Small intestine (tissue), 16 donors: ENCODE results near the gene NFKBIZ. TPM values are rescaled to one million over a fixed set of nuclear protein-coding genes. Genes with fewer than 3 reads are reported as not detected.

Experiments
- DNase-seq, 2 donors: peaks; one replicate each; pipeline versions ENCODE4 v3.0.0 to v3.0.0-alpha.2; 2013
- FAIRE-seq: peaks from 2 replicates; lab custom pipeline; 2012; peaks lifted over from hg19 to GRCh38; lab: Jason Lieb, UNC
- H3K27ac ChIP-seq, 3 donors: one replicate each; pipeline ENCODE4 v1.5.1; 2013; ENCODE audit warnings: low read length in 2 of 3, mild to moderate bottlenecking in 2 of 3, control low read depth in 1 of 3, inconsistent platforms in 1 of 3, low read depth in 1 of 3, moderate library complexity in 1 of 3
- H3K27me3 ChIP-seq, 3 donors: one replicate each; pipeline ENCODE4 v1.6.1; 2013; ENCODE audit warnings: low read length in 3 of 3, inconsistent platforms in 1 of 3; ENCODE audit not compliant: control insufficient read depth in 3 of 3, insufficient read depth in 3 of 3
- H3K36me3 ChIP-seq, 3 donors: one replicate each; pipeline ENCODE4 v1.6.1; 2013; ENCODE audit warnings: low read length in 3 of 3, inconsistent platforms in 1 of 3, low read depth in 1 of 3, mild to moderate bottlenecking in 1 of 3, moderate library complexity in 1 of 3; ENCODE audit not compliant: control insufficient read depth in 3 of 3, insufficient read depth in 2 of 3
- H3K4me1 ChIP-seq, 3 donors: one replicate each; pipeline ENCODE4 v1.6.1; 2013; ENCODE audit warnings: low read length in 2 of 3, inconsistent platforms in 1 of 3, low read depth in 1 of 3, mild to moderate bottlenecking in 1 of 3, moderate library complexity in 1 of 3; ENCODE audit not compliant: control insufficient read depth in 3 of 3, insufficient read depth in 2 of 3
- H3K4me3 ChIP-seq, 3 donors: one replicate each; pipeline ENCODE4 v1.5.1; 2013; ENCODE audit warnings: low read length in 3 of 3, control low read depth in 1 of 3, inconsistent platforms in 1 of 3, low read depth in 1 of 3, mild to moderate bottlenecking in 1 of 3, moderate library complexity in 1 of 3
- H3K9me3 ChIP-seq, 2 donors: one replicate each; pipeline ENCODE4 v1.6.1; 2013; ENCODE audit warnings: low read depth in 1 of 2, low read length in 1 of 2; ENCODE audit not compliant: control insufficient read depth in 2 of 2, insufficient read depth in 1 of 2
- WGBS, 3 donors: extraction: QIAGEN DNeasy Blood & Tissue Kit; methylation state at CpG; one replicate each; pipeline ENCODE4 v1.1.7; 2013; 5-methylcytosine and 5-hydroxymethylcytosine counted together
- long read RNA-seq, 10 donors: transcript quantifications; one replicate each; lab custom pipeline, GENCODE V29; 2026
- polyA plus RNA-seq, 4 donors: library from polyadenylated mRNA; stranded (reverse) in 3 of 4; unstranded in 1 of 4; fragments of 200-250 nt in 3 of 4; fragments of 120-200 nt in 1 of 4; gene quantifications; one replicate each; pipeline versions ENCODE4 v1.2.1 to v1.2.3, GENCODE V29; 2013
- donor health status: healthy with polysubstance abuse.
- donor health status: control.
- donor health status: control.
- donor health status: Bipolar disorder and iron deficiency.
- donor health status: healthy.

The NFKBIZ gene, protein sequence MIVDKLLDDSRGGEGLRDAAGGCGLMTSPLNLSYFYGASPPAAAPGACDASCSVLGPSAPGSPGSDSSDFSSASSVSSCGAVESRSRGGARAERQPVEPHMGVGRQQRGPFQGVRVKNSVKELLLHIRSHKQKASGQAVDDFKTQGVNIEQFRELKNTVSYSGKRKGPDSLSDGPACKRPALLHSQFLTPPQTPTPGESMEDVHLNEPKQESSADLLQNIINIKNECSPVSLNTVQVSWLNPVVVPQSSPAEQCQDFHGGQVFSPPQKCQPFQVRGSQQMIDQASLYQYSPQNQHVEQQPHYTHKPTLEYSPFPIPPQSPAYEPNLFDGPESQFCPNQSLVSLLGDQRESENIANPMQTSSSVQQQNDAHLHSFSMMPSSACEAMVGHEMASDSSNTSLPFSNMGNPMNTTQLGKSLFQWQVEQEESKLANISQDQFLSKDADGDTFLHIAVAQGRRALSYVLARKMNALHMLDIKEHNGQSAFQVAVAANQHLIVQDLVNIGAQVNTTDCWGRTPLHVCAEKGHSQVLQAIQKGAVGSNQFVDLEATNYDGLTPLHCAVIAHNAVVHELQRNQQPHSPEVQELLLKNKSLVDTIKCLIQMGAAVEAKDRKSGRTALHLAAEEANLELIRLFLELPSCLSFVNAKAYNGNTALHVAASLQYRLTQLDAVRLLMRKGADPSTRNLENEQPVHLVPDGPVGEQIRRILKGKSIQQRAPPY
- 100 to 1,000 TPM in 1 of 4 donors, 10 to 100 TPM in 3; 10.3 to 211 (median 25.4) TPM for polyA plus RNA-seq
- long read RNA-seq, donor 1, result 0 reads
- long read RNA-seq, donor 2, transcript NFKBIZ-202 (12 exons, 3,923 nt), result major isoform, 12 of 22 reads
- long read RNA-seq, donor 2, partial matches to known transcripts, result 6 of 22 reads
- long read RNA-seq, donor 2, other reads (novel, unspliced or antisense), result 0 of 22 reads
- long read RNA-seq, donor 3, transcript NFKBIZ-211 (2 exons, 482 nt), result major isoform, 5 of 55 reads
- long read RNA-seq, donor 3, partial matches to known transcripts, result 44 of 55 reads
- long read RNA-seq, donor 3, other reads (novel, unspliced or antisense), result 0 of 55 reads
- long read RNA-seq, donor 4, partial matches to known transcripts, result 0 of 1 reads
- long read RNA-seq, donor 4, other reads (novel, unspliced or antisense), result 0 of 1 reads
- long read RNA-seq, donor 5, partial matches to known transcripts, result 10 of 15 reads
- long read RNA-seq, donor 5, other reads (novel, unspliced or antisense), result 0 of 15 reads
- long read RNA-seq, donor 6, transcript NFKBIZ-211 (2 exons, 482 nt), result major isoform, 5 of 35 reads
- long read RNA-seq, donor 6, partial matches to known transcripts, result 24 of 35 reads
- long read RNA-seq, donor 6, other reads (novel, unspliced or antisense), result 0 of 35 reads
- long read RNA-seq, donor 7, result 0 reads
- long read RNA-seq, donor 8, result 0 reads
- long read RNA-seq, donor 9, partial matches to known transcripts, result 0 of 8 reads
- long read RNA-seq, donor 9, other reads (novel, unspliced or antisense), result 0 of 8 reads
- long read RNA-seq, donor 10, transcript NFKBIZ-202 (12 exons, 3,923 nt), result major isoform, 8 of 27 reads
- long read RNA-seq, donor 10, partial matches to known transcripts, result 15 of 27 reads
- long read RNA-seq, donor 10, other reads (novel, unspliced or antisense), result 0 of 27 reads

- Histone ChIP-seq H3K9me3 (no peaks in the 10 kb centered on the region), H3K36me3 (peaks cover 3 to 18% (median 12%) of the 10 kb centered on the region in 3 donors), H3K4me3 (peak within 1 kb of the TSS; percentile 77 to 99 (median 96)), H3K27me3 (no peaks in the 10 kb centered on the region), H3K4me1 (peaks cover 8 to 29% (median 12%) of the 10 kb centered on the region in 3 donors), H3K27ac (peak within 1 kb of the TSS; percentile 97 to 99 (median 97))
- WGBS, 3 donors, result 0 to 2% (median 1%) methylated on average over 58 to 95 of the region's 95 CpGs
- DNase-seq (peak; percentile 94 to 98), FAIRE-seq (no peak)
These were observed at the start of gene NFKBIZ for GRCh38 chr3:101848754-101849713. NFKBIZ (plus strand) TSS chr3:101849514; CDS start chr3:101849629, 115 bp downstream.

- Histone ChIP-seq H3K4me3 (no peak overlapping the region), H3K4me1 (no peaks in the 10 kb centered on the region), H3K9me3 (no peaks in the 10 kb centered on the region), H3K27me3 (no peaks in the 10 kb centered on the region), H3K27ac (no peak overlapping the region), H3K36me3 (peaks cover 0 to 4% (median 0%) of the 10 kb centered on the region in 3 donors)
- FAIRE-seq (no peak), DNase-seq (no peak)
- 92 to 97% (median 95%) methylated on average over 4 of the region's 4 CpGs for WGBS, 3 donors
These were observed 48.1 kb upstream of the NFKBIZ start for GRCh38 chr3:101801174-101801573.

GRCh38 chr3:101802179-101802578 lies 47.1 kb upstream of the NFKBIZ start:
- H3K4me3 ChIP-seq, result no peak overlapping the region
- FAIRE-seq (no peak), DNase-seq (no peak)
- no peak overlapping the region for H3K27ac ChIP-seq
- no peaks in the 10 kb centered on the region for H3K9me3 ChIP-seq
- H3K4me1 ChIP-seq, result no peaks in the 10 kb centered on the region
- 60 to 83% (median 64%) methylated on average over 2 of the region's 2 CpGs for WGBS, 3 donors
- H3K36me3 ChIP-seq, result peaks cover 0 to 4% (median 0%) of the 10 kb centered on the region in 3 donors
- no peaks in the 10 kb centered on the region for H3K27me3 ChIP-seq

DNA sequence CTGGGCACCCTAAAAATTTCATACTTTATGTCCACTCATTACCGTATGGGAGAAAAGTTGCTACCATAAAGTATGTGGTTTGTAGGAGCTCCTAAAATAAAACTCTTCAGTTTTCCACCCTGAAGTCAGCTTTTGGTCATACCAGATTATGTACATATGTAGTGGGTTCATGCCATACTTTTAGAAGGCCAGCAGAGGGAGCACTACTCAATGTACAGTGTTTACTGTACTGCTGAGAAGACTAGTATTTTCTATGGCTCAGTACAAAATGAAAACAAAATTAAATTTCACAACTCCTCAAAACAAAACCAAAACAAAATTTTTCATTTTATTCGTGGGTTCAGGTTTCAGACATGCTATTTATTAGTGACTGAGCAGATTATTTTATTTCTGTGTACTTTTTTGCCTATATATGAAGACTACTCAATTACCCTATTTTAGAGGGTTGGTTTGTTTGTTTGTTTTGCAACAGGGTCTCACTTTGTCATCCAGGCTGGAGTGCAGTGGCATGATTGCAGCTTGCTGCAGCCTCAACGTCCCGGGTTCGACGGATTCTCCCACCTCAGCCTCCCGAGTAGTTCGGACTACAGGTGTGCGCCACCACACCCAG lies 46.0 kb upstream of the NFKBIZ start:
- Histone ChIP-seq H3K27me3 (no peaks in the 10 kb centered on the region), H3K36me3 (peaks cover 0 to 4% (median 0%) of the 10 kb centered on the region in 3 donors), H3K4me1 (no peaks in the 10 kb centered on the region), H3K9me3 (no peaks in the 10 kb centered on the region), H3K27ac (peak overlapping the region in 1 of 3 donors; percentile 57), H3K4me3 (no peak overlapping the region)
- peak; percentile 75 to 82 for DNase-seq
- WGBS, 3 donors, result 74 to 79% (median 78%) methylated on average over 9 of the region's 9 CpGs
- FAIRE-seq, result peak; percentile 90

DNA sequence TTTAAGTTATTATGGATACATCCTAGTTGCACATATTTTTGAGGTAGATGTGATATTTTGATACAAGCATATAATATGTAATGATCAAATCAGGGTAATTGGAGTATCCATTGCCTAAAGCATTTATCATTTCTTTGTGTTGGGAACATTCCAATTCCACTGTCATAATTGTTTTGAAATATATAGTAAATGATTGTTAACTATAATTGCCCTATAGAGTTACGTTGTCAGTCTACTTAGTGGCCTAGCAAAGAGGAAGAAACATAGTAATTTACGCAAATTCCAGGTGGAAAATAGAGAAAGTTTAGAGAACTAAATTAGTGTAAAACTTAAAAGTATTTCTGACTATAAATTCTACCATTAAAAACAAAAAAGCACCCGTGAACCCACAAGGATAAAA lies 45.4 kb upstream of the NFKBIZ start:
- DNase-seq (no peak), FAIRE-seq (no peak)
- H3K4me3 ChIP-seq, result no peak overlapping the region
- H3K27me3 ChIP-seq, result no peaks in the 10 kb centered on the region
- no peaks in the 10 kb centered on the region for H3K9me3 ChIP-seq
- peaks cover 0 to 4% (median 0%) of the 10 kb centered on the region in 3 donors for H3K36me3 ChIP-seq
- no peaks in the 10 kb centered on the region for H3K4me1 ChIP-seq
- WGBS, 3 donors, result 76 to 87% (median 81%) methylated on average over 3 of the region's 3 CpGs
- H3K27ac ChIP-seq, result no peak overlapping the region

DNA sequence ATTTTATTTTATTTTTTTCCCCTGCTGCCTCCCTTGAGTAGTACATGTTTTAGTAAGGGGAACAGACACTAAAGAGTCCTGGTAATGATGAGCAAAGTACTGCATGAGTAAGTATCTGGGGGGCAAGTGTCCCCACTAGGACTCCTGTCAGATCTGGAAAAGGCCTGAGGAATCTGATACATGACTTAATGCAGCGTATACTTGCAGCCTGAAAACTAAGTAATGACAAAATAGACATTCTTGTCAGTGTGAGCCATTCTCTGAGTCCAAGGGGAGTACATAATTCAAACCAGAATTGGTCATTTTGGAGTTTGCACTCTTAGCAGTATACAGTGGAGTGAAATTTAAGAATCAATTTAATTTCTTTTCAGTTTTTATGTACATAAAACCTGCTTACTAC lies 42.8 kb upstream of the NFKBIZ start:
- no peaks in the 10 kb centered on the region for H3K27me3 ChIP-seq
- H3K36me3 ChIP-seq, result no peaks in the 10 kb centered on the region
- H3K4me1 ChIP-seq, result no peaks in the 10 kb centered on the region
- H3K9me3 ChIP-seq, result no peaks in the 10 kb centered on the region
- DNase-seq (no peak), FAIRE-seq (no peak)
- 93 to 100% (median 96%) methylated on average over 1 of the region's 1 CpG for WGBS, 3 donors
- no peak overlapping the region for H3K4me3 ChIP-seq
- H3K27ac ChIP-seq, result no peak overlapping the region
